A549 treated with CORT108297 at 1 μM for 4 hours (cell line): ENCODE data around the gene PPL. TPM values are rescaled to one million over a fixed set of nuclear protein-coding genes. Genes with fewer than 3 reads are reported as not detected.

ENCODE experiments used
- total RNA-seq: library from RNA; stranded (reverse); fragments of 200-300 nt; extraction: Qiagen RNA extraction; gene quantifications from 5 replicates; pipeline ENCODE4 v1.2.3, GENCODE V29; 2022

The PPL gene, protein sequence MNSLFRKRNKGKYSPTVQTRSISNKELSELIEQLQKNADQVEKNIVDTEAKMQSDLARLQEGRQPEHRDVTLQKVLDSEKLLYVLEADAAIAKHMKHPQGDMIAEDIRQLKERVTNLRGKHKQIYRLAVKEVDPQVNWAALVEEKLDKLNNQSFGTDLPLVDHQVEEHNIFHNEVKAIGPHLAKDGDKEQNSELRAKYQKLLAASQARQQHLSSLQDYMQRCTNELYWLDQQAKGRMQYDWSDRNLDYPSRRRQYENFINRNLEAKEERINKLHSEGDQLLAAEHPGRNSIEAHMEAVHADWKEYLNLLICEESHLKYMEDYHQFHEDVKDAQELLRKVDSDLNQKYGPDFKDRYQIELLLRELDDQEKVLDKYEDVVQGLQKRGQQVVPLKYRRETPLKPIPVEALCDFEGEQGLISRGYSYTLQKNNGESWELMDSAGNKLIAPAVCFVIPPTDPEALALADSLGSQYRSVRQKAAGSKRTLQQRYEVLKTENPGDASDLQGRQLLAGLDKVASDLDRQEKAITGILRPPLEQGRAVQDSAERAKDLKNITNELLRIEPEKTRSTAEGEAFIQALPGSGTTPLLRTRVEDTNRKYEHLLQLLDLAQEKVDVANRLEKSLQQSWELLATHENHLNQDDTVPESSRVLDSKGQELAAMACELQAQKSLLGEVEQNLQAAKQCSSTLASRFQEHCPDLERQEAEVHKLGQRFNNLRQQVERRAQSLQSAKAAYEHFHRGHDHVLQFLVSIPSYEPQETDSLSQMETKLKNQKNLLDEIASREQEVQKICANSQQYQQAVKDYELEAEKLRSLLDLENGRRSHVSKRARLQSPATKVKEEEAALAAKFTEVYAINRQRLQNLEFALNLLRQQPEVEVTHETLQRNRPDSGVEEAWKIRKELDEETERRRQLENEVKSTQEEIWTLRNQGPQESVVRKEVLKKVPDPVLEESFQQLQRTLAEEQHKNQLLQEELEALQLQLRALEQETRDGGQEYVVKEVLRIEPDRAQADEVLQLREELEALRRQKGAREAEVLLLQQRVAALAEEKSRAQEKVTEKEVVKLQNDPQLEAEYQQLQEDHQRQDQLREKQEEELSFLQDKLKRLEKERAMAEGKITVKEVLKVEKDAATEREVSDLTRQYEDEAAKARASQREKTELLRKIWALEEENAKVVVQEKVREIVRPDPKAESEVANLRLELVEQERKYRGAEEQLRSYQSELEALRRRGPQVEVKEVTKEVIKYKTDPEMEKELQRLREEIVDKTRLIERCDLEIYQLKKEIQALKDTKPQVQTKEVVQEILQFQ (N-terminal part only)
- total RNA-seq: 2.4 to 3.3 TPM (median 3.1 TPM) in 5 replicates

GRCh38 chr16:4936991-4937781 lies at the start of gene PPL:
Gene PPL, minus strand, starts transcription at chr16:4937148. Its CDS starts 103 bp downstream, at chr16:4937045.

DNA sequence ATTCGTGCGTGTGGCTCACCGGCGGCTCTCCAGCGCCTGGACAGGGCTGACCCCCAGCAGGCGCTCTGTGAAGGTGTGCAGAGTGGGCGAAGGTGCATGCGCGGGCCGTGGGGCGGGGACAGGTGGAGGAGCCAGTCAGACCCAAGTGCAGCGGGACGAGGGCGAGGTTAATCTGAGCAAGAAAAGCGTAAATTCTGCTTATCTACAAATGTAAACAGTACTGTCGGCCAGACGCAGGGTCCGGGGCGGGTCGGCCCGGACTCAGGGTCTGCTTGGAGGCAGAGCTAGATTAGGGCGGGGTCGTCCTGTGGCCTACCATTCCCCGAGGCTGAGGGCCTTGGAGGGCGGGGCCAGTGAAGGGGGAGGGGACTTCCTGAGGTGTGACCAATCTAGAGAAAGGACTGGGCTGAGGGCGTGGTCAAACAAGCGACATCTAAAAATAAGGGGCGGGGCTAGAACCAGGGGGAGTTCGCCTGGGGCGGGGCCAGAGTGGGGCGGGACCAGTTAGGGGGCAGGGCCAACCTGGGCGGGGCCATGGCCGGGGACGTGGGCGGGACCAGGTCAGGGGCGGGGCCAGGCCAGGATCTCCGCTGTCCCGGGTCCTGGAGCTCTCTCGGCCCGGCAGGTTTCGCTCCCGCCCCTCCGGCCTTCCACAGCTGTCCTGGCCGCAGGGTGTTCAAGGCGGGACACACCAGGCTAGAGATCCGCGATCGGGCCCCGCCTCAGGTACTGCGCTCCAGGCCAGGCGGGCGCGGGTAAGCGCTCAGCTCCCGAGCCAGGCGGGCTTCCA lies 21.0 kb upstream of the PPL start, which contains the start of gene SEC14L5:
SEC14L5 (plus strand) TSS at position 611 of the 790 bp plus-strand sequence. CDS start 994 bp downstream, outside the sequence.

GRCh38 chr16:4846901-4847773 lies 89.8 kb downstream of the PPL start, which contains the start of the genes GLYR1 and UBN1:
Gene GLYR1, minus strand, starts transcription at chr16:4847288. Its CDS starts 23 bp downstream, at chr16:4847265.
Gene UBN1, plus strand, starts transcription at chr16:4847481. Its CDS starts 5,437 bp downstream, at chr16:4852918.

Other genes starting within 250 kb of the PPL start
- gene NUDT16L1, start 243.6 kb downstream of the PPL start, total RNA-seq: 14.9 to 26.8 TPM (median 25.8 TPM) in 5 replicates
- gene ANKS3, start 202.9 kb downstream of the PPL start, total RNA-seq: 20.5 to 28.5 TPM (median 27.7 TPM) in 5 replicates
- 1.0 to 1.8 TPM (median 1.2 TPM) in 5 replicates for gene DNAAF8, start 202.6 kb downstream of the PPL start, total RNA-seq
- 6.8 to 10.3 TPM (median 8.7 TPM) in 5 replicates for gene ZNF500, start 170.0 kb downstream of the PPL start, total RNA-seq
- gene SEPTIN12, start 148.8 kb downstream of the PPL start, total RNA-seq: 0.16 TPM in 1 of 5 replicates, not detected in the others
- not detected in 5 replicates for gene SMIM22, start 141.8 kb downstream of the PPL start, total RNA-seq
- gene ROGDI, start 134.5 kb downstream of the PPL start, total RNA-seq: 8.7 to 16.3 TPM (median 15.1 TPM) in 5 replicates
- 39.9 to 44.5 TPM (median 43.0 TPM) in 5 replicates for gene GLYR1, start 89.9 kb downstream of the PPL start, total RNA-seq
- 26.1 to 29.5 TPM (median 27.8 TPM) in 5 replicates for gene UBN1, start 89.7 kb downstream of the PPL start, total RNA-seq
- 0.01 to 0.04 TPM (median 0.03 TPM) in 5 replicates for gene SEC14L5, start 21.2 kb upstream of the PPL start, total RNA-seq
- 13.1 to 19.8 TPM (median 18.4 TPM) in 5 replicates for gene NAGPA, start 96.8 kb upstream of the PPL start, total RNA-seq
- 0.22 TPM in 1 of 5 replicates, not detected in the others for gene C16orf89, start 128.8 kb upstream of the PPL start, total RNA-seq
- gene ALG1, start 134.7 kb upstream of the PPL start, total RNA-seq: 30.5 to 41.6 TPM (median 39.4 TPM) in 5 replicates
- 21.5 to 31.6 TPM (median 29.6 TPM) in 5 replicates for gene EEF2KMT, start 160.6 kb upstream of the PPL start, total RNA-seq